OCI-LY1 (cell line): ENCODE data around the gene SMOC2.

Experiments used
- H2AFZ ChIP-seq: fragments of 200-600 bp; sonication (generic), shearing (Covaris generic); 2 replicates; pipeline ENCODE4 v1.6.0; 2014; ENCODE audit warnings: antibody characterized with exemption, mild to moderate bottlenecking, low read length
- H3F3A ChIP-seq: fragments of 200-600 bp; sonication (generic), shearing (Covaris generic); 2 replicates; pipeline ENCODE4 v1.6.0; 2014; ENCODE audit warnings: mild to moderate bottlenecking, antibody characterized with exemption, low read length, moderate library complexity; ENCODE audit not compliant: insufficient read depth
- H3K27ac ChIP-seq: fragments of 200-600 bp; sonication (generic); 2 replicates; pipeline ENCODE4 v1.5.1; 2014; ENCODE audit warnings: low read length, mixed run types, mild to moderate bottlenecking, low read depth; ENCODE audit not compliant: poor library complexity, severe bottlenecking
- H3K27me3 ChIP-seq: fragments of 200-600 bp; sonication (generic); 2 replicates; pipeline ENCODE4 v1.6.0; 2014; ENCODE audit warnings: antibody characterized with exemption, mild to moderate bottlenecking, low read length, moderate library complexity; ENCODE audit not compliant: insufficient read depth
- H3K36me3 ChIP-seq: fragments of 200-600 bp; sonication (generic); 2 replicates; pipeline ENCODE4 v1.6.1; 2014; ENCODE audit warnings: mild to moderate bottlenecking, antibody characterized with exemption, low read length, moderate library complexity, mixed read lengths; ENCODE audit not compliant: insufficient read depth
- H3K4me1 ChIP-seq: fragments of 200-600 bp; sonication (generic); 2 replicates; pipeline ENCODE4 v1.5.1; 2014; ENCODE audit warnings: mild to moderate bottlenecking, low read length, moderate library complexity; ENCODE audit not compliant: insufficient read depth, severe bottlenecking
- H3K4me2 ChIP-seq: fragments of 200-600 bp; sonication (generic), shearing (Covaris generic); 2 replicates; pipeline ENCODE4 v1.6.1; 2014; ENCODE audit warnings: low read length
- H3K4me3 ChIP-seq: fragments of 200-600 bp; sonication (generic); 2 replicates; pipeline ENCODE4 v1.5.1; 2014; ENCODE audit warnings: low read length, low read depth, mild to moderate bottlenecking, mixed read lengths; ENCODE audit not compliant: poor library complexity, severe bottlenecking
- H3K79me2 ChIP-seq: fragments of 200-600 bp; shearing (Covaris generic); 2 replicates; pipeline ENCODE4 v1.6.1; 2016; ENCODE audit warnings: mixed run types, low read length, mixed read lengths; ENCODE audit not compliant: insufficient read depth
- H3K9ac ChIP-seq: fragments of 200-600 bp; sonication (generic), shearing (Covaris generic); 2 replicates; pipeline ENCODE4 v1.6.1; 2014; ENCODE audit warnings: mild to moderate bottlenecking, low read length, mixed read lengths
- H3K9me2 ChIP-seq: fragments of 200-600 bp; sonication (generic), shearing (Covaris generic); 2 replicates; pipeline ENCODE4 v1.6.1; 2014; ENCODE audit warnings: low read depth, mild to moderate bottlenecking, low read length, mixed read lengths
- H3K9me3 ChIP-seq: fragments of 200-600 bp; shearing (Covaris generic); 2 replicates; pipeline ENCODE4 v1.6.1; 2014; ENCODE audit warnings: low read length, mixed read lengths
- H4K20me1 ChIP-seq: fragments of 200-600 bp; sonication (generic), shearing (Covaris generic); 2 replicates; pipeline ENCODE4 v1.6.0; 2016; ENCODE audit warnings: mild to moderate bottlenecking, low read length; ENCODE audit not compliant: insufficient read depth
- CTCF ChIP-seq: fragments of 200-600 bp; sonication (generic), shearing (Covaris generic); IDR thresholded peaks from 2 replicates; pipeline ENCODE4 v1.5.1; 2017; ENCODE audit warnings: mild to moderate bottlenecking, antibody characterized with exemption, low read length, moderate library complexity, mixed read lengths
- EZH2 ChIP-seq: fragments of 200-600 bp; sonication (generic), shearing (Covaris generic); IDR thresholded peaks from 2 replicates; pipeline ENCODE4 v1.8.0; 2017; ENCODE audit warnings: borderline replicate concordance, mixed run types, mild to moderate bottlenecking, antibody characterized with exemption, low read length, moderate library complexity, mixed read lengths

The SMOC2 gene

GRCh38 chr6:168647271-168647670 lies 206.3 kb downstream of the SMOC2 start:
- TF ChIP-seq CTCF (no peak), EZH2 (no peak)
- Histone ChIP-seq H3K36me3 (no peaks in the 10 kb centered on the region), H2AFZ (no peak overlapping the region), H3F3A (no peaks in the 10 kb centered on the region), H3K4me2 (no peak overlapping the region), H3K27me3 (no peaks in the 10 kb centered on the region), H3K9me3 (no peaks in the 10 kb centered on the region), H3K4me3 (no peak overlapping the region), H3K27ac (no peak overlapping the region), H4K20me1 (no peaks in the 10 kb centered on the region), H3K9me2 (no peaks in the 10 kb centered on the region), H3K79me2 (no peaks in the 10 kb centered on the region), H3K9ac (no peak overlapping the region), H3K4me1 (no peaks in the 10 kb centered on the region)

- no peak overlapping the region for H3K4me3 ChIP-seq
- H3K79me2 ChIP-seq: no peaks in the 10 kb centered on the region
- H3K36me3 ChIP-seq: no peaks in the 10 kb centered on the region
- H2AFZ ChIP-seq: no peak overlapping the region
- no peaks in the 10 kb centered on the region for H3K27me3 ChIP-seq
- no peak overlapping the region for H3K9ac ChIP-seq
- no peaks in the 10 kb centered on the region for H3K9me2 ChIP-seq
- TF ChIP-seq EZH2 (no peak), CTCF (no peak)
- H3K9me3 ChIP-seq: no peaks in the 10 kb centered on the region
- no peaks in the 10 kb centered on the region for H4K20me1 ChIP-seq
- no peaks in the 10 kb centered on the region for H3F3A ChIP-seq
- H3K27ac ChIP-seq: no peak overlapping the region
- H3K4me1 ChIP-seq: no peaks in the 10 kb centered on the region
- H3K4me2 ChIP-seq: no peak overlapping the region
Observed at GRCh38 chr6:168648240-168649125, 207.5 kb downstream of the SMOC2 start.

GRCh38 chr6:168649209-168649608 lies 208.2 kb downstream of the SMOC2 start:
- Histone ChIP-seq H3F3A (no peaks in the 10 kb centered on the region), H3K27ac (no peak overlapping the region), H3K4me3 (no peak overlapping the region), H3K4me2 (no peak overlapping the region), H3K4me1 (no peaks in the 10 kb centered on the region), H3K9me3 (no peaks in the 10 kb centered on the region), H3K36me3 (no peaks in the 10 kb centered on the region), H3K79me2 (no peaks in the 10 kb centered on the region), H3K27me3 (no peaks in the 10 kb centered on the region), H3K9me2 (no peaks in the 10 kb centered on the region), H3K9ac (no peak overlapping the region), H2AFZ (no peak overlapping the region), H4K20me1 (no peaks in the 10 kb centered on the region)
- TF ChIP-seq EZH2: no peak

- Histone ChIP-seq H3K27ac (no peak overlapping the region), H3K9me3 (no peaks in the 10 kb centered on the region), H3K79me2 (no peaks in the 10 kb centered on the region), H3K4me2 (no peak overlapping the region), H3K4me1 (no peaks in the 10 kb centered on the region), H3K27me3 (no peaks in the 10 kb centered on the region), H2AFZ (no peak overlapping the region), H4K20me1 (no peaks in the 10 kb centered on the region), H3F3A (no peaks in the 10 kb centered on the region), H3K9me2 (no peaks in the 10 kb centered on the region), H3K9ac (no peak overlapping the region), H3K36me3 (no peaks in the 10 kb centered on the region), H3K4me3 (no peak overlapping the region)
- TF ChIP-seq CTCF (no peak), EZH2 (no peak)
Observed at GRCh38 chr6:168650671-168651111, 209.7 kb downstream of the SMOC2 start.
